ENCODE results near the gene CSNK2A1. TPM values are rescaled to one million over a fixed set of nuclear protein-coding genes. Genes with fewer than 3 reads are reported as not detected.
A peak's percentile ranks its signal among the peaks of the same experiment; 100 is the strongest.

CSNK2A1 gene
- total and polyA plus RNA-seq, 2 of the 8 experiments (the other 6 are each of a cell fraction or from before 2014, with no cell fraction given), result 117 to 260 TPM

GRCh38 chr20:461254-462198, 82.1 kb downstream of the CSNK2A1 start (continued):
- TF ChIP-seq E2F6 (IDR thresholded peaks at IDR 0.05) (peak; percentile 31; the same call in 1 of the 2 replicates), BACH1 (IDR thresholded peaks at IDR 0.05; ENCODE audit: low read length) (no peak), BRCA1 (IDR thresholded peaks at IDR 0.05; ENCODE audit: low read depth, low read length) (no peak), HDAC6 (IDR thresholded peaks at IDR 0.05; ENCODE audit: low read depth, low read length) (no peak), SIX5 (IDR thresholded peaks at IDR 0.05; ENCODE audit: low read depth, low read length) (no peak), RBBP5 (IDR thresholded peaks at IDR 0.05; ENCODE audit: borderline replicate concordance, low read depth, low read length) (0 out of 2 replicates have a peak, but pooled peaks have one; percentile 14), HDAC2 (IDR thresholded peaks at IDR 0.05; ENCODE audit: borderline replicate concordance in 1 of 2, low read depth in 2 of 2, low read length in 2 of 2) (no peak), CREB1 (IDR thresholded peaks at IDR 0.05) (peak; percentile 14; the same call in 1 of the 2 replicates), EGR1 (IDR thresholded peaks at IDR 0.05; ENCODE audit: borderline replicate concordance, low read depth, low read length) (no peak), SUZ12 (IDR thresholded peaks at IDR 0.05; ENCODE audit: low read length) (peak; percentile 34; the same call in 1 of the 2 replicates), SRF (IDR thresholded peaks at IDR 0.05; ENCODE audit: low read depth, low read length) (no peak), GABPA (IDR thresholded peaks at IDR 0.05; ENCODE audit: borderline replicate concordance, insufficient read depth, low read length) (no peak), RFX5 (IDR thresholded peaks at IDR 0.05; ENCODE audit: borderline replicate concordance, low read depth, low read length) (no peak), BCL11A (IDR thresholded peaks at IDR 0.05; ENCODE audit: low read depth in 2 of 2, low read length in 2 of 2) (no peak), RAD21 (IDR thresholded peaks at IDR 0.05 in 1 of 2, conservative IDR thresholded peaks at IDR 0.05 in 1 of 2; ENCODE audit: low read depth in 2 of 2, low read length in 2 of 2) (no peak), GTF2F1 (IDR thresholded peaks at IDR 0.05; ENCODE audit: borderline replicate concordance, low read depth, low read length) (no peak), NANOG (IDR thresholded peaks at IDR 0.05; ENCODE audit: insufficient read depth, low read depth, low read length, poor library complexity, severe bottlenecking) (no peak), TBP (IDR thresholded peaks at IDR 0.05; ENCODE audit: low read depth, low read length) (no peak), POLR2AphosphoS5 (IDR thresholded peaks at IDR 0.05; ENCODE audit: low read depth, low read length) (0 out of 2 replicates have a peak, but pooled peaks have one; percentile 2), CBX5 (IDR thresholded peaks at IDR 0.05; ENCODE audit: low read depth, low read length) (no peak), PHF8 (conservative IDR thresholded peaks at IDR 0.05; ENCODE audit: low read depth, low read length) (no peak), SIRT6 (IDR thresholded peaks at IDR 0.05; ENCODE audit: low read length) (no peak), SP2 (IDR thresholded peaks at IDR 0.05; ENCODE audit: low read length) (no peak), POLR2A (IDR thresholded peaks at IDR 0.05; ENCODE audit: control extremely low read depth in 1 of 2, low read depth in 2 of 2, low read length in 2 of 2) (no peak)

Data from H1 (cell line).